Forelimb muscle (tissue), 1 donor: Measurements from ENCODE around the gene MYL3. TPM values are rescaled to one million over a fixed set of nuclear protein-coding genes. Genes with fewer than 3 reads are reported as not detected.

Experiments used
- DNase-seq: peaks from one replicate; pipeline ENCODE4 v3.0.0-alpha.2; 2013; ENCODE audit warnings: low read depth
- polyA plus RNA-seq: library from polyadenylated mRNA; unstranded; fragments of 120-200 nt; gene quantifications from one replicate; pipeline ENCODE4 v1.2.1, GENCODE V29; 2013; ENCODE audit not compliant: insufficient read length

Gene MYL3
- polyA plus RNA-seq, 1 donor, result 312 TPM

DNA sequence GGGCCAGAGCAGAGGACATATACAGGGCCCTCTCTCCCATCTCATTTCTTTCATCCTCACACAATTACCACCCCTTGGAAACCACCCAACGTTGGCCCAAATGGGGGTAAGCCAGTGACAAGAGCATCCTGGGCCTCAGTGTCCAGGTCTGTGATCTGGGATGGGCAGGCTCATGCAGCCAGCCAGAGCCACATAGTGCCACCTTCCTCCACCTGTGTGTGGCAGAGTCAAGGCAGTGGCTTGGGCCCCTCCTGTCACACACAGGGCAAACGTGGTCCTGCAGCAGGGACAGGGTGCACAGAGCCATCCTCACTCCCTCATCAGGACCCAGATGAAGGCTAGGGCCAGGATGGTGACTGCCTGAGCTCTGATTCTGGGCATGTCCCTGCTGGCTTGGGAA, 2.3 kb upstream of the MYL3 start:
- no peak for DNase-seq

DNA sequence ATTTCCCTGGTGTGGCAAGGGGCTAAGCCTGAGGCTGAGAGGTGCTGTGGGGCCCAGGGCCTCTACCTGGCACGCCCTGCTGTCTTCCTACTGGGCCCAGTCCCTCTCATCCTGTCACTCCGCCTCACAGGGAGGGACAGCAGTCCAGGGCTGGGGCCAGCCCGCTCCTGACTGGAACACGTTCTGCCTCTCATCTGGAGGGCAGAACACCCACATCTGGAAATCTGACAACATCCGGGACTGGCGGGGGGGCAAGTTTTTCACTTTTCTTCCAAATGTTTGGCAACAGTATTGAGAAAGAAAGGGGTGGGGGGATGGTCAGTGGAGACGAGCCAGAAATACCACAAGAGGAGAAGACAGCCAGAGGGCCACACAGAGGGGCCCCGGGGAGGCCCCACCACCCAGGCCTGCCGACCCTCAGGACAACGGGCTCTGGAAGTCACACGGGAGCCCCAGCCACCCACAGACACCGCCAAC, 1.8 kb upstream of the MYL3 start:
- no peak for DNase-seq

DNA sequence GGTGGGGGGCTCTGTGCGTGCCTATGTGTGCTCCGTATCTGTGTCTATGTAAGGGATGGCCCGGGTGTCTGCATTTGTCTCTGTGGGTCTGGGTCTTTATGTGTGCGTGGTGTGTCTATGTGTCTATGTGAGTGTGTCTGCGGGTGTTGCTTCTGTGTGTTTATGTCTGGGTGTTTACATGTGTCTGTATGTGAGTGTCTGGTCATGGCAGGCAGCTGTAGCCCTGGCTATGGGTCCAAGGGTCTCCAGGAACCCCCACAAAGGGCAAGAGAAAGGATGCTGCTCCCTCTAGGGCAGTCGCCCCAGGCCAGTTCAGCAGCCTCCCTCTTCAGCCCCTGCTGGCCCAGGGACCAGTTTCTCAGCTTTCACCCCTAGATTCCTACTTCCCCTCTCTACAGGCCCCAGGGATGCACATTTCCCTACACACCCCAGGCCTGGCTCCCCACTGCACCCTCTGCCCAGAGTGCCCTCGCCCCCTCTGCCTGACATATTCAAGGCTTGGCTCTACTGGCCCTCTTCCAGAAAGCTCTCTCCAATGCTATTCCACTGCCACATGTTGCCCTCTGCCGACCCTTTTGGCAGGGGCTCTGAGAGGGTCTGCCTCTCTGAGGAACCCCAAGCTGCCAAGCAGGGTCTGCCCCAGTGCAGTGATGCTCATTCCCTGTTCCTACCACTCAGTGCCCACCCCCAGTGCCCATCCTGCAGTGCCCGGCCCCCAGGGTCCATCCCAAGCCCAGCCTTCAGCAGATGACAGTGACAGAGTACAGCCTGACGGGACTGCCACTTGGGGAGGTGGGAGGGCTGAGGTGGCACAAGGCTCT, 1.0 kb upstream of the MYL3 start:
- no peak for DNase-seq

DNA sequence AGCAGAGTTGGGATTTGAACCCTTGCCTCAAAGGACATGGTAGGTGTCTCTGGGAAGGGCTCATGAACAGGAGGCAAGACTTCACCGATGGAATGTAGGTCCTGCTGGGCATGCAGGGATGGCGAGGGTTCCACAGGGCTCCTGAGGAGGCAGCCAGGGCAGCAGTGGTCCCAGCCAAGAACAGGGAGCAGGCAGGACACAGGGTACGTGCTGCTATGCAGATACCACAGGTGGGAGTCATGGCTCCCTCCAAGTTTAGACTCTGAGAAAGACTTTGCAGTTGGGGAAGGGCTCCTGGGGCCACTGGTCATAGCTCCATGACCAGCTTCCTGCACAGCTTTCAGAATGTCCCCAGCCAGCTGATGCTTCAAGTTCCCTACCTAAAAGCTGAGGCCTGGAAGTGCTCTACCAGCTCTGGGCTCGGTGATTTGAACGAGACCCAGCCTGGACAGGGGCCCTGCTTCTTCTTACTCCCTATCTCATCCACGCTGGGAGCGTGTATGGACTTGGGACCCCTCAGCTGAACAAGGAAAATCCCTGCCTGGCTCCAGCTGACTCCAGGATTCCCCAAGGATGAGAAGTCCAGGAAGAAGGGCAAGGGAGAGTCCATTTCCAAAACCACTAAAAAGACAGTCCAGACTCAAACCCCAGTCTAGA, 747 bp downstream of the MYL3 start:
- DNase-seq, result no peak

DNA sequence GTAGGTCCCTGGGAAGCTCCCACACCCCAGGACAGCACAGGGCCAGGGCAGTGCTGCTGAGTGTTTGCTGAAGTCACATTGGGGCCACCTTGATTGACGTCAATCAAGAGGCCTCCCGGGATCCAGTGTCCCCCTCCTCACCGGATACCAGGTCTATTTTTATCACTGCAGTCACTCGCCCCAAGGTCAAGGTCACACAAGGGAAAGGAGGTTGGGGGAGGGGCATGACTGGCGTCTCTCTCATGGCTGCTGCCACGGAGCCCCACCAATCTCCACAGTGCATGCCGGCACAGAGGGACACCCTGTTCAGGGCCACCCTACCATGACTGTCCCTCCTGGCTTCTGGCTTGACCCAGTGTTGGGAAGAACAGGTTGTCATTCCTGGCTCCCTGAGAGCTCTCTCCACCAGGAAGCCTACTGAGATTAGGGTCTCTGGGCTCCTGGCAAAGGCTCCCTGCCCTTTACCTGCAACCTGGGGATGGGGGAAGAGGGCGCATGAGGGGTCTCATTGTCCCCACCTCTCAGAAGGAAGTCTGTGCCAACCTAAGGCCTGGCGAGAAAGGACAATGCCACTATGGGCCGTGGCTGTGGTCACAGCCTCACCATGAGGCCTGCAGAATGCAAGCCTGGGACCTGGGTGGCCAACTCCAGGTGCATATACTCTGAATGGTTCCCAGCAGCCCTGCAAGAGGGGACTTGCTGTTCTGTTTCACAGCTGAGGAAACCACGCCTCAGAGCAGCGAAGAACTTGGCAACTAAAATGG, 1.5 kb downstream of the MYL3 start:
- DNase-seq, result no peak

DNA sequence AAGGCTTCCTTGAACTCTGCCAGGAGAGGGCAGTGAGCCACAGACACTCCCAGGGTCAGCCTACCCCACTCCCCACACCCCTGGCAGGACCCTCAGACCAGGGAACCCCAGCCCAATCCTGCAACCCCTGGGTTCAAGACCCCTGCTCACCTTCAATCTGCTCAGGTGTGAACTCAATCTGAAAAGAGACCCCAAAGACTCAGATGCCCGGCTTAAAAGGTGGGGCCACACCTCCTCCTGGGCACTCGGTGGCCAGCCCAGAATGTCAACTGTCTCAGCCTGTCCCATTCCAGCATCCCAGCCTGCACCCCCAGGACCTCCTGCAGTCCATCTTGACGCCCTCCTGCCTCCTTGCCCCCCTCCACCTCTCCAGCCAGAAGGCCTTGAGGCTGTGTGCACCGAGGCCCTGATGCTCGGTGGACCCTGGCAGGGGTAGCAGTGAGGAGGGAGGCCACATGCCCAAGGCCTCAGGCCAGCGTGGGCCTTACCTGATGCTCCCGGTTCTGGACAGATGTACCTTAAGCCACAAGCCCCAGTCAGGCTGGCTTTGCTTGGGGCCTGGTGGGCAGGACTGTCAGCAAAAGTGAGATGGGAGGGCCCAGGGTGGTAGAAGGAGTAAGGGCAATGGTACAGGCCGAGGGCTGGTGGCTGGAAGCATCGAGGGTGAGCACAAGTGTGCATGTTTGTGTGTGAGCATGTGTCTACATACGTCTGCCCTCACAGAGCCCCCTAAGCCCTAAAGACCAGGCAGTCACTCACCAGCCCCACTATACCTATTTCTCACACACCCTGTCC, 2.2 kb downstream of the MYL3 start:
- DNase-seq, result no peak

DNA sequence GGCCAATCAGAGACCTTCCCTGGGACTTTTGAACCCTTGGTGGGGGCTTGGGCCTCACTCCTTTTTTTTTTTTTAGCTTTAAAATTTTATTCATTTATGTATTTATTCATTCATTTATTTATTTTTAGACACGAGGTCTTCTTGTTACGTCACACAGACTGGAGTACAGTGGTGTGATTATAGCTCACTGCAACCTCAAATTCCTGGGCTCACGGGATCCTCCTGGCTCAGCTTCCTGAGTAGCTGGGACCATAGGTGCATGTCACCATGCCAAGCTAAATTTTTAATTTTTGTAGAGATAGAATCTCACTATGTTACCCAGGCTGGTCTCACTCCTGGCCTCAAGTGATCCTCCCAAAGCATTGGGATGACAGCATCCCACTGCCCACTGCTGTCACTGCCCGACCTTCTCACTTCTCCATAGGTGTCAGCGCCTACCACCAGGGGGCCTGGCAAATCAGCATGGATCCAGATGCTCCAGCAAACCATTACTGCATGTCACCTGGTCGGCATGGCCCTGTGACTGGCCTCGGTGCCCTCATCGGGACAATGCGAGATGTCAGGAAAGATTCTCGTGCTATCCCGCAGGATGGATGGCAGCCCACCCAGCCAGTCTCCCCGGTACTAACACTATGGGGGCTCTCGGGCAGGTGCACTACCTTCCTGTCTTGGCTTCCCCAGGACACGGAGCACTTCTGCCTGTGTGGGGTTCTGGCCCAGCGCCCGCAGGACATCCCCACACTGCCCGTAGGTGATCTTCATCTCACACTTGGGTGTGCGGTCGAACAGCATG, 3.0 kb downstream of the MYL3 start:
- DNase-seq, result no peak

DNA sequence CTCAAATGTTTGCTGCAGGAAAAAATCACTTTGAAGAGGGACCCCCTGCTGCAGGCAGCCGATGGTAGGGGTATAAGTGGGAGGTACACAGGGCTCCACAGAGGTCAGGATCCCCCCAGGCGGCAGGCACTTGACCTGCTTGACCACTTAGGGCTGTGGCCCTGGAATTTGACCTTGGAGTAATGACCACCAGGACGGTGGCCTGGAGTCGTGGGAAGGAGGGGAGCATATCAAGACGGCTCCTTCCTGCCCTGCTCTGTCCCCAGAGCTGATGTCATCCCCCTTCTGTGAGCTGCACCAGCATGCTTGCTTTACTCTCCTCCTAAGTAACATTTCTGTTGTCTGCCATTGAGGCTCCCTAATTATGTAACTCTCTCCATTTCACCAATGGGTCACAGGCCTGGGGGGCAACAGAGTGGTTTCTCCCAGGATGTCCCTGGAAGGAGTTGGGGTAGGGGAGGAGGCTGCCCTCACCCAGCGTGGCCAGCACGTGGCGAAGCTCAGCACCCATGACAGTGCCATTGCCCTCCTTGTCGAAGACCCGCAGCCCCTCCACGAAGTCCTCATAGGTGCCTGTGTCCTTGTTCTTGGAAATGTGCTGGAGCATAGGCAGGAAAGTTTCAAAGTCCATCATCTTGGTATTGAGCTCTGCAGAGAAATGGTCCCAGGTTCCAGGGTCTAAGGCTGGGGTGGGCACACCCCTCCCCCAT, 4.1 kb downstream of the MYL3 start:
- no peak for DNase-seq

DNA sequence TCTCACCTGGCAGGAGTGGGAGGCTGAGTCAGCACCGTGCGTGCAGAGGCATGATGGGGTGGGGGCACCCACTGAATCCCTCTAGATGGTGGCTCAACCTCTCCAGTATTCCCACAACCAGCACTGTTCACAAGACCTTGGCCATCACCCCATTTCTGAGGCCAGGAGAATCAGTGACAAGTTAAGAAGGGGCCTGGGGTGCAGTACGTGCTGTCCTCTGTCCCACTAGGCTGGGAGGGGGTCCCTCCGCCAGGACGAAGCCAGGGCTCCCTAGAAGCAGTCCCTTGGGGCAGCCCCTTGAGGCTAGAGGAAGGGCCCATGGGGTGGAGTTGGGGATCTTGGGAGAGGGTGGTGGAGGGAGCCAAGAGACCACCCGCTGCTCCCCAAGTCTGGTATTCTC, 4.8 kb downstream of the MYL3 start:
- no peak for DNase-seq

DNA sequence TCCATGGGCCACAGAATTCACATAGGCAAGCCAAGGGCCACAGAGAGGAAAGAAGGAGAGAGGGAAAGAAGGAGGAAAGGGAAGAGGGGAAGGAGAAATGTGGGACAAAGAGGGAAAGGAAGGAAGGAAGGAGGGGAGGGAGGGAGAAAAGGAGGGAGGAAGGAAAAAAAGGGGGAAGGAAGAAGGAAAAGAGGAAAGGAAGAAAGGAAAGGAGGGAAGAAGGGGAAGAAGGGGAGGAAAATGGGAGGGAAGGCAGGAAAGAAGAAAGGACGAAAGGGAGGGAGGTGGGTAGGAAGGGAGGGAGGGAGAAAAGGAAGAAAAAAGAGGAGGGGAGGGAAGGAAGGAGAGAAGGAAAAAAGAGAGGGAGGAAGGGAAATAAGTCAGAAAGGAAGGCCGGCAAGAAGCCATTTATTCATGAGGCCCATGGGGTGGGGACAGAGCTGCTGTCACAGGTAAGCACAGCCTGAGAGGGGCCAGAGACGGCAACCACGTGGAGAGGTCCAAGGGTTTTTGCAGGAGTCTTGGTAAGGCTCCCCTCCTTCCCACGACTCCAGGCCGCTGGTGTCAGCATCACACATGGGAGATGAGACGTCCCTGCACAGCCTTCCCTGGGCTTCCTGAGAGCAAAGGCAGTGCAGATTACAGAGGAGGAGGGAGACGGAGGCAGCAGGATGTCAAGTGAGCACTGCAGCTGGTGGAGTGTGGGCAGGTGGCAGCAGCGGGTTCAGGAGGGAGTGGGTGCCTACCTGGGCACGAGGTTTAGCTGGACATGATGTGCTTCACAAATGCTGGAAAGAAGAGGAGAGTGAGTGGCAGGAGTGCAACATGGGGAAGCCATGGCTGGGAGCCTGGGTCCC, 5.5 kb downstream of the MYL3 start:
- no peak for DNase-seq

DNA sequence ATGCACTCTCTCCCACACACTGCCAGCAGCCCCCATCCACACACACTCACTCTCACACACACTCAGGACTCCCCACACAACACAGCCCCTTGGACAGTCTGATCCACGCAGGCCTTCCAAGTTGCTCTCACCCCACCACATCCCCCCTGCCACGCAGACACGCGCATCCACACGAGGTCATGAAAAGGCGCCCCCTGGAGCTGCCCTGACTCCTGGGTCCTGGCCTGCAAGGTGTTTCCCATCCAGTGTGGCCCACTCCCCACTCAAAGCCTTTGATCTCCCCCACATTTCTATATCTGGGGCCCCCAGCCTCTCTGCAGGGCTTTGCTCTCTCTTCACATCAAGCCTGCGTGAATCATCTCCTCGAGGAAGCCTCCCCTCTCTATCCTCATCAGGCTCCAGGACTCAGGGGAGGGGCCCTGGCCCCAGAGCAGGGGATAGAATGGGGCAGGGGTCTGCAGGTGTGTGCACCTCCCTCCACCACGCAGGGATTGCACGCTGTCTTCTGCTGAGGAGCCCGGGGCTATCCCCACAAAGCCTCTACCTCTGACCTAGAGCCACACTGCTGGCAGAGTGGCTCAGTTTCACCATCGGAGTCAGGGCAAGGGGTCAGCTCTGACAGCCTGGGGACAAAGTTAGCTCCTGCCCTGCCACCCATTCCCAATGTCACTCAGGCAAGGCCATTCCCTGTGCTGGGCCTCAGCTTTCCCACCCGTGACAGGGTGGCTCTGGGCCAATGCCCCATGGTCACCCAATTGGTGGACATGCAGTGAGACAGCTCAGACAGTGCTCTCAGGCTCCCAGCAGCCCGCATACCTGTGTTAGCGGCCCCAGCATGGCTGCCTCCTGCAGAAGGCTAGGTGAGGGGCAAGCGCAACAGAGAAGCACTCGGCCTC, 6.4 kb downstream of the MYL3 start:
- DNase-seq, result no peak

DNA sequence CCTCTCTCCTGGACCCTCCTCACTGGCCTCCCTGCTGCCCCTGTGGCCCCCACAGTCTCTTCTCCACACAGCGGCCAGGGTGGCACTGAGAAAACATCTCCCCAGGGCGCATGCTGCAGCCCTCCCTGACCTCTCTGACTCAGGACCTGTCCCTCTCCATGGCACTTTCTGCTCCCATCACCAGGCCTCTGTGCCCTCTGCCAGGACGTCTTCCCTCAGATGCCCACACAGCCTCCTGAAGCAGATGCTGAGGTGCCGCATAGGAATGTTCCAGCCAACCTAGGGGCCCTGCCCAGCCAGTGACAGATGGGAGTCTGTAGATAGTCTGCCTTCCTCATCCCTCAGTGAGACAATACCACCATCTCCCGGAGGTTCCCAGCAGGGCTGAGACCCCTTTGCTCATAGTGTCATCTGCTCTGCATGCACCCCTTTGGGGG, 8.7 kb downstream of the MYL3 start:
- DNase-seq, result no peak

DNA sequence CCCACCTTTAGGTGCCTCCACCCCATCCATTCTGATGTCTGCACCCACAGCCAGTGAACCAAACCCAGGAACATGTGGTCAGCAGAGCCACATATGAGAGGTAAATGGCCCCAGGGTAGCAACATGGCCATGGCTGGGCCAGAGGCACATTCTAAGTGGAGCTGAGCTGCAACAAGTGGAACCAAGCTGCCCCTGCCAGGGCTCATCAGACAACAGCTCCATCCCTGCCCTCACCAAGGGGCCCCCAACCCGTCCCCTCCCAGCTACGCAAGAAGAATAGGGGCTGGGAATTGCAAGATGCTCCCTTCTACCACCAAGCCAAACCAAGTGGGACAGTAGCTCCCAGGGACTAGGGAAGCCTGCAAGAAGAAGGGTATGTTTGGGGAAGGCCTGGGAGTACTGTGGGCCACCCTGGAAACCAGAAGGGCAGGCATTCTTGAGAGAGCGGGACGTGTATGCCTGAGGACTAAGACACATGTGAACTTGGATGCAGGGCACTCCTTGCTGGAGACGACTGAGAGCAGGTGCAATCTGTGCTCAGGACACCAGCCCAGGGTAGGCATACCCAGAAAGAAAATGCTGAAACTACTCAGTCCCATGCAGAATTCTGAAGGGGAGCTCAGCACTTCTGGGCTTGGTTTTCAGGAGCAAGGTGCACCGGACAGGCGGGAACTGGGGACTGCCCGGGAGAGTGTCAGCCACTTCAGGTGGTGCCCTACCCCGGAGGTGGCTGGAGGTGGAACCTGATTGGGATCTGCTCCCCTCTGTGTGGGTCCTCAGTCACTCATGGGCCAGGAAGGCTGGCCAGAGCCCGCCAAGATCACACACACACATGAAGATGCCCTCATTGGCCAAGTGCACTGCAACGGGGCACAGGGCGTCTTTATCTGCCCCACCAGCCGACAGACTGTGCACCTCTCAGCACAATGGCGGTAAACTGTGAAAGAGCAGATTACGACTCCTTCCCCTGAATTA, 9.5 kb downstream of the MYL3 start:
- DNase-seq, result no peak

DNA sequence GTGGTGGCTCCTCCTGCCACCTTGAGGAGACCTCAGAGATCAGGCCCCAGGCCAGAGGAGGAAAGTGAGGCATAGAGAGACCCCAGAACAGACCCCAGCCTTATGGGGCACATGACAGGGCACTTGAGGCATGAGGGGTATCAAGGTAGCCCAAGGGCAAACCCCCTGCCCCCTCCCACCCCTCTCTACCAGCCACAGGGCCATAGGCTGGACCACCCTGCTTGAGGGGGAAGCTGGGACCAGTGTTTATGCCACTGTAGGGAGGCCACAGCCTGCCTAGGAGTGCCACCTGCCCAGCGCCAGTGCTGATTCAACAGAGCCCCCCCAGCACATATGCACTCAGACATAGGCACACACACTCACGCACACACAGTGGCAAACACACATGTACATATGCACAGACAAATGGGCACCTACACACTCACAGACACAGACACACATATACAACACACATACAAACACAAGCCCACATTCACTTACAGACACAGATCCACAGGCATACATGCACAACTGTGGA, 10.3 kb downstream of the MYL3 start:
- DNase-seq, result no peak

DNA sequence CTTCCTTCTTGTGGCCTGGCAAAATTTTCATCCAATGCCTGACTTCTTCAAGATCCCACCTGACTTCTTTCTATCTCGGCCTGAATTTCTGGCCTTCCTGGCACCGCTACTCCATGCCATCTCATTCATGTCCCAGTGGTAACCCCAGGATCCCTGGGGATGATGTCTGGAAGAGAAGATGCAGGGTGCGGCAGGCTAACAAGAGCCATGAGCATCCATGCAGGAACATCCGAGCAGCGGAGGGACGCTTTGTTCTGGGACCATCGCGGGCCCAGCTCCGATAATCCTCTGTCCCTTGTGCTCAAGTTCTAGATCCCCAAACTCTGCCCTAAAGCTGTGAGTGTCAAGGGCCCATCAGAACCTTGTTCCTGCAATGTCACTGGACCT, 10.9 kb downstream of the MYL3 start:
- DNase-seq, result no peak
